GM12801 (cell line): ENCODE measurements around the gene APOC1.

ENCODE experiments used
- TF ChIP-seq, protein P1 (sequence below): IDR thresholded peaks from one replicate; pipeline ENCODE4 v1.5.1; 2011; ENCODE audit warnings: control low read depth; ENCODE audit not compliant: insufficient read length; ENCODE audit errors: extremely low read depth

APOC1 gene

DNA sequence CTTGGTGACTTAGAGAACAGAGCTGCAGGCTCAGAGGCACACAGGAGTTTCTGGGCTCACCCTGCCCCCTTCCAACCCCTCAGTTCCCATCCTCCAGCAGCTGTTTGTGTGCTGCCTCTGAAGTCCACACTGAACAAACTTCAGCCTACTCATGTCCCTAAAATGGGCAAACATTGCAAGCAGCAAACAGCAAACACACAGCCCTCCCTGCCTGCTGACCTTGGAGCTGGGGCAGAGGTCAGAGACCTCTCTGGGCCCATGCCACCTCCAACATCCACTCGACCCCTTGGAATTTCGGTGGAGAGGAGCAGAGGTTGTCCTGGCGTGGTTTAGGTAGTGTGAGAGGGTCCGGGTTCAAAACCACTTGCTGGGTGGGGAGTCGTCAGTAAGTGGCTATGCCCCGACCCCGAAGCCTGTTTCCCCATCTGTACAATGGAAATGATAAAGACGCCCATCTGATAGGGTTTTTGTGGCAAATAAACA is 9.9 kb downstream of the APOC1 start:
- TF ChIP-seq, protein P1, sequence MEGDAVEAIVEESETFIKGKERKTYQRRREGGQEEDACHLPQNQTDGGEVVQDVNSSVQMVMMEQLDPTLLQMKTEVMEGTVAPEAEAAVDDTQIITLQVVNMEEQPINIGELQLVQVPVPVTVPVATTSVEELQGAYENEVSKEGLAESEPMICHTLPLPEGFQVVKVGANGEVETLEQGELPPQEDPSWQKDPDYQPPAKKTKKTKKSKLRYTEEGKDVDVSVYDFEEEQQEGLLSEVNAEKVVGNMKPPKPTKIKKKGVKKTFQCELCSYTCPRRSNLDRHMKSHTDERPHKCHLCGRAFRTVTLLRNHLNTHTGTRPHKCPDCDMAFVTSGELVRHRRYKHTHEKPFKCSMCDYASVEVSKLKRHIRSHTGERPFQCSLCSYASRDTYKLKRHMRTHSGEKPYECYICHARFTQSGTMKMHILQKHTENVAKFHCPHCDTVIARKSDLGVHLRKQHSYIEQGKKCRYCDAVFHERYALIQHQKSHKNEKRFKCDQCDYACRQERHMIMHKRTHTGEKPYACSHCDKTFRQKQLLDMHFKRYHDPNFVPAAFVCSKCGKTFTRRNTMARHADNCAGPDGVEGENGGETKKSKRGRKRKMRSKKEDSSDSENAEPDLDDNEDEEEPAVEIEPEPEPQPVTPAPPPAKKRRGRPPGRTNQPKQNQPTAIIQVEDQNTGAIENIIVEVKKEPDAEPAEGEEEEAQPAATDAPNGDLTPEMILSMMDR = no peak

DNA sequence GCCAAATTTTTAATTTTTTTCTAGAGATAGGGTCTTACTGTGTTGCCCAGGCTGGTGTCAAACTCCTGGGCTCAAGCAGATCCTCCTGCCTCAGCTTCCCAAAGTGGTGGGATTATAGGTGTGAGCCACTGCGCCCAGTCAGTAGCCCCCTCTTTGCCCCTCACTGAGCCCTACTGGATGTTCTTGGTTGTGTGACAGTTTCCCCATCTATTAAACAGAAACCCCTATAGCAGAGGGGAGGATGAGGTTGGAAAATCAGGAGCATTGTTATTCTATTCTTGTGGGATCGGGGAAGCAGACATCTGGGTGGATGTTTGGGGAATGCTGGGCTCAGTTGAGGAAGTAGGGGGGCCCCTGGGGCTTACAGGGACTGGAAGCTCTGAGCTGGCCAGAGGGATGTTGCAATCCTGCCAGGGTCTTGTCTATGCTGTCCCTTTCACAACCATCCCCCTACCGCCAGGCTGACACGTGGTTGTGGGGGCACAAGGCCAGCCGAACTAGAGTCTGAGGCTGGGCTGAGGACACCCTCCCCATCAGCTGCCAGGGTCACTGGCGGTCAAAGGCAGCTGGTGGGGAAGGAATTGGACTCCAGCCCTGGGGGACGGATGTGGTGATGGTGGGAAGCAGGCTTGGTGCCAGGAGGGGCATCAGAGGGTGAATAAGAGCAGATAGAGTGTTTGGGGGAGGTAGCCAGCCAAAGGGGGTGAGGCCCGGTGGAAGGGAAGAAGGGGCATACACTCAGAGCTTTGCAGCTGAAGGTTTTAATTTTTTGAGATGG is 10.9 kb downstream of the APOC1 start:
- TF ChIP-seq, protein P1 = no peak

DNA sequence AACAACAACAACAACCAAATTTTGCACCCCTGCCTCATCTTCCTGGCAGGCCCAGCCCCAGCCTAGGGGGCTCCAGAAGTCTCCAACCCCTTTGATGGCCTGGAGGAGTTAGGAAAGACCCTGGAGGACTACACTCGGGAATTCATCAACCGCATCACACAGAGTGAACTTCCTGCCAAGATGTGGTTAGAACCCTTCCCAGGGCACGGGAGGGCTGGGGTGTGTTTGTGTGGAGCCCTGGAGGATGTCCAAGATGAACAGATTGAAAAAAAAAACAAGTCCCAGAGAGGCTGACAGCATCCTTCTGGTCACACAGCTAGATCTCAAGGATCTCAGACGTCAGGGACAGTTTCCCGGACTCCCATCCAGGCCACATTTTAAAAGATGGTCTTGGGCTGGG is 13.3 kb downstream of the APOC1 start:
- TF ChIP-seq, protein P1 = no peak

DNA sequence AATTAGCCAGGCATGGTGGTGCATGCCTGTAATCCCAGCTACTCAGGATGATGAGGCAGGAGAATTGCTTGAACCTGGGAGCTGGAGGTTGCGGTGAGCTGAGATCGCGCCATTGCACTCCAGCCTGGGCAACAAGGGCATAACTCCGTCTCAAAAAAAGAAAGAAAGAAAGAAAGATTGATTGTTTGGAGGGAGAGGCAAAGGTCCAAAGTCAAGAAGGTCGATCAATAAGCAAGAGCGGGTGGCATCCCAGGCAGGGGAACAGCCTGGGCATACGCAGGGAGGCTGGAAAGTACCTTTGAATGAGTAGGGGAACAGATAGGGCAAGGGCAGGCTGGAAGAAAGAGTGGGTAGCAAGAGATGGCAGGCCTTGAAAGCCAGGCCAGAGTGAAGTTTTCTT is 15.7 kb downstream of the APOC1 start:
- TF ChIP-seq, protein P1 = no peak

DNA sequence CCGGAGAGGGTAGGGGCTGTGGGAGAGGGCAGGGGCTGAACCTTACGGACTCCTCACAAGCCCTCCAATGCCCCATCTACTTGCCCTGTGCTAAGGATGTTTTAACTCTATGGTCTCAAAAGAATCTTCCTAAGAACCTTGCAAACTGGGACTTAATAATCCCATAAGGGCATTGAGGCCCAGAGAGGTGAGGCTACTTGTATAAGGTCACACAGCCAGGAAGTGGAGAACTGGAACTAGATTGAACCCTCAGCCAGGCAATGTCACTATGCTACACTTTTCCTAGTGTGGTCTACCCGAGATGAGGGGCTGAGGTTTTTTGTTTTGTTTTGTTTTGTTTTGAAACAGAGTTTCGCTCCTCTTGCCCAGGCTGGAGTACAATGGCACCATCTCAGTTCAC is 17.1 kb downstream of the APOC1 start:
- TF ChIP-seq, protein P1 = no peak

DNA sequence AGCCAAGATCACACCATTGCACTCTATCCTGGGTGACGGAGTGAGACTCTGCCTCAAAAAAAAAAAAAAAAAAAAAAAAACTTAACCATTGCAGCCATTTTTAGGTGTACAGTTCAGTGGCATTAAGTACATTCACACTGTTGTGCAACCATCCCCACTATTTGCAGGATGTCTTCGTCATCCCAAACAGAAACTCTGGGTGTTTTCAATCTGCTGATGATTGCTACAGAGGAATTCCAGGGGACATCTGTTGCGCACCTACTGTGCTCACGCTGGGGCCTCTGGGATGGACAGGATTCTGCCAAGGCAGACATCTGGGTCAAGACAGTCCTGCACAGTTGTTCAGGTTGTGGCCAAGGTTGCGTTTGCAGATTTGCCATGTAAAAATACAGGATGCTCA is 25.3 kb downstream of the APOC1 start:
- TF ChIP-seq, protein P1 = no peak

DNA sequence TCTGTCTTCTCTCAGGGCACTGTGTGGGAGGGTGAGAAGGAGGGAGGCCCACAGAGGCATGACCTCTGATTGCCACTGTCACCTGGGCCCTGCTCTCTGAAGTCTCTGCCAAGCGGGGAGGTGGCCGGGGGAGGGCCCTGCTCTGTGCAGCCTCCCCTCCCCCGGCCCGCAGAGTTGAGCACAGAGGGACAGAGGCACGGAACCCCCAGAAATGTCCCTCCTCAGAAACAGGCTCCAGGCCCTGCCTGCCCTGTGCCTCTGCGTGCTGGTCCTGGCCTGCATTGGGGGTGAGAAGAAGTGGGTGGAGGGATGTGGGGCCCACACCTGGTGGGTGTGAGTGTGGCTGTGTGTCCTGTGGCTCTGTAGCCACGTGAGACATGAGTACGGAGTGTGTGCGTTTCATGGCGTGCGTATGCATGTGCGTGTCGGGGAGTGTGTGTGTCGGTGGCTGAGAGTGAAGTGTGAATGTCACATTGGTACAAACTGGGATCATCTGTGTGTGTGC is 27.7 kb downstream of the APOC1 start, which contains the start of gene APOC4:
Gene APOC4 (plus strand): TSS at position 171 of the 505 bp plus-strand sequence. CDS start 41 bp downstream, at position 212.
- TF ChIP-seq, protein P1 = no peak
